WI38 (cell line): ENCODE measurements around the gene COPS6.
A peak's percentile ranks its signal among the peaks of the same experiment; 100 is the strongest.

Source experiments
- H3K4me3 ChIP-seq: 2 replicates; pipeline ENCODE4 v1.5.1; 2011; ENCODE audit warnings: low read depth, mild to moderate bottlenecking, control low read depth, low read length
- CTCF ChIP-seq: IDR thresholded peaks from 2 replicates; pipeline ENCODE4 v1.5.1; 2012; ENCODE audit warnings: low read depth, mild to moderate bottlenecking, control low read depth, low read length

Gene COPS6

GRCh38 chr7:100093925-100094486 lies 5.2 kb downstream of the COPS6 start:
- H3K4me3 ChIP-seq: no peak overlapping the region
- no peak for TF ChIP-seq CTCF

- H3K4me3 ChIP-seq: no peak overlapping the region
- TF ChIP-seq CTCF: no peak
These were observed 6.5 kb downstream of the COPS6 start for GRCh38 chr7:100095289-100095688.

GRCh38 chr7:100095704-100096103 lies 6.9 kb downstream of the COPS6 start:
- no peak overlapping the region for H3K4me3 ChIP-seq
- no peak for TF ChIP-seq CTCF

DNA sequence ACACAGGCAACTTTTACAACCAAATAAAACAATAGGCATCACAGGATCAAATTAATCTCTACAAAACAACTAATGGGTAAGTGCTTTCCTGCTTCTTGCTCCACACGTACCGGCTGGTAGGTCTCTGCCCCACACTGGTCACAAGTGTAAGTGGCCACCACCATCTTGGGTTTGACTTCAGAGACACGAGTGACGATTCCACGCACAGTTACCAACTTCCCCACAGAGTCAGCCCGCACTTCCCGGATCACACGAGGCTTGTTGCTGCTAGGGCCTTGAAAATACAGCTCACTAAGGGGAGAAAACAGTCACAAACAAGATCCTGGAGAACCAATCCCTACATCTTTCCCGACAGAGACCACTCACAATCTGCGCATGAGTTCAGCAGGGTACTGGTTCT lies 10.1 kb downstream of the COPS6 start:
- TF ChIP-seq CTCF: no peak

DNA sequence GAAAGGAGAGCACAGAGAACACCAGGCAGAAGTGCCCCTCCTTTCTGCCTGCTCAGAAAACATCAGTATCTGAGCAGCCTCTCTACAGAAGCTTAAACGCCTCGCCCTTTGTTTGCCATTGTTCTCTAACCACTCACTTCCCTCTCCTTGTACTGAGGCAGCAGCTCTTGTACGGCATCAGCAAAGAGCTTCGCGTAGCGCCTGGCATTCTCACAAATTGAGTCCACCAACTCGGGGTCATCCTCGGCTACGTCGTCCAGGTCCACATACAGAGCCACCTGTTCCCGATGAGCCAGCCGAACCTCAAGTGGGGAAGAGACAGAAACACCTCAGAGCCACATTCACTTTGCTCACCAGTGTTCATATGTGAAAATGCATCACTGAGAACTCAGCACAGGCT lies 10.7 kb downstream of the COPS6 start:
- TF ChIP-seq CTCF: no peak
- peak overlapping the region; percentile 78 for H3K4me3 ChIP-seq

More for the DNA sequence above, 10.1 kb downstream of the COPS6 start:
- no peak overlapping the region for H3K4me3 ChIP-seq

- TF ChIP-seq CTCF: no peak
- peak overlapping the region; percentile 78 for H3K4me3 ChIP-seq
These were observed 11.7 kb downstream of the COPS6 start for GRCh38 chr7:100100420-100101015.

- no peak for TF ChIP-seq CTCF
- H3K4me3 ChIP-seq: peak within 1 kb of the TSS; percentile 78
These were observed 12.5 kb downstream of the COPS6 start, which contains the start of the genes AP4M1 and MCM7 for GRCh38 chr7:100101016-100101862. TSS of gene AP4M1 (plus strand) at chr7:100101643. CDS start at chr7:100101715, 72 bp downstream. TSS of gene MCM7 (minus strand) at chr7:100101397. CDS start at chr7:100101294, 103 bp downstream.
